GM21526 (cell line): ENCODE measurements around the gene TRAK1.

ENCODE experiments used
- ATAC-seq: cut with Tn5 transposase; IDR thresholded peaks from one replicate; pipeline ENCODE4 v1.9.1; 2021; ENCODE audit warnings: moderate library complexity; ENCODE audit not compliant: unreplicated experiment, low FRiP score

The TRAK1 gene

DNA sequence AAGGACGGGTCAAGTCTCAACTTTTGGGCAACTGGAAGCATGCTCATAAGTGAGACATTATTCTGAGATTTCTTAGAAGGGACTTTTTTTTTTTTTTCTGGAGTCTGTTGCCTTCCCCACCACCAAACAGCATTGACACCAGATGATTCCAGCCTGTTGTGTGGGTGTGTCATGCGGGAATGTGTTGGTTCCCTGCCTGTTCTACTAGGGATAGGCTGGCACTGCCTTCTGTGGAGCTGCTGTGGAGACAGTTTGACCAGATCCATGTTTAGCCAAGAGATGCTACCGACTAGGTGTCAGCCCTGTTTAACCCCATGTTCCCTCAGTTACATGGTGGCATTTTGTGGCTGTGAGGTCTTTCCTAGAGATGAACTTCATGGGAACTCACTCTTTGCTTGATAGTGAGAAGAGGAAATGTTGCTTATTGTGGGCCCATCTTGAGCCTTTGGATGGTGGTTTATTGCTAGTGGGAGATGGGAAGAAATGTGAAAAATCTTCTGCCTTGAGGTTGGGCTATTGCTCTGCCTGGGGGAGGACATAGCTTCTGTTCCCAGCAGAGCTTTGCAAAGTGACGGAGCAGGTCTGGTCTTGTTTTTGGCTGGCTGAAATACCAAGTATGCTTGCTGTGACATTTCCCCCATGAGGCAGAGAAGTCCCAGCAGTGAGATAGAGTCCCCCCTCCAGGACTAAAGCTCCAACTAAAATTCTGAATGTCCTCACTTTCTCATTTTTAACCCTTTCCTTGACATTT lies 31.3 kb downstream of the TRAK1 start:
- ATAC-seq: no peak

DNA sequence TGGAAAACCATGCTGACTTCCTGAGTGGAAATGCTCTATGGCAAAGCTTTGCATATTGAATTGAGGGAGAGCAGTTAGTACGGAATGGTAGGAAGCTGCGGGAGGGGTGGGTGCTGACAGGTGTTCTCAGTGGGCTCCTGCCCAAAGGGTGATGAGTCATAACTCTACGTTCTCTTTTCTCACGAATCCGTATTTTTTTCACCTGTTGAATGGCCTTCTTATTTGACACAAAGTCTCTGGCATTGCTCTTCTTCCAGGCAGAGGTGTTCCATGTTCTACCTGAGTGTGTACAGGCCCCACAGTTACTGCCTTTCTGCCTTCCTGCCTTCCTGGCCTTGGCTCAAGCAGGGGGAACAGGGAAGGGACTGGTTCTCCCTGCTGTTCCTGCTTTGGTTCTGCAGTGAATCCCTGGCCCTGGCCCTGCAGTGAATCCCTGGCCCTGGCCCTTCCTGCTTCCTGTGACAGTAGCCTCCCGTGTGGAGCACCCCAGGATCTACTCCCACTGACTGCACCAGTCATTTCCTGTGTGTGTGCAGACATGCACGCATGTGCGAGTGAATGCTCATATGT lies 31.9 kb downstream of the TRAK1 start:
- ATAC-seq: no peak

DNA sequence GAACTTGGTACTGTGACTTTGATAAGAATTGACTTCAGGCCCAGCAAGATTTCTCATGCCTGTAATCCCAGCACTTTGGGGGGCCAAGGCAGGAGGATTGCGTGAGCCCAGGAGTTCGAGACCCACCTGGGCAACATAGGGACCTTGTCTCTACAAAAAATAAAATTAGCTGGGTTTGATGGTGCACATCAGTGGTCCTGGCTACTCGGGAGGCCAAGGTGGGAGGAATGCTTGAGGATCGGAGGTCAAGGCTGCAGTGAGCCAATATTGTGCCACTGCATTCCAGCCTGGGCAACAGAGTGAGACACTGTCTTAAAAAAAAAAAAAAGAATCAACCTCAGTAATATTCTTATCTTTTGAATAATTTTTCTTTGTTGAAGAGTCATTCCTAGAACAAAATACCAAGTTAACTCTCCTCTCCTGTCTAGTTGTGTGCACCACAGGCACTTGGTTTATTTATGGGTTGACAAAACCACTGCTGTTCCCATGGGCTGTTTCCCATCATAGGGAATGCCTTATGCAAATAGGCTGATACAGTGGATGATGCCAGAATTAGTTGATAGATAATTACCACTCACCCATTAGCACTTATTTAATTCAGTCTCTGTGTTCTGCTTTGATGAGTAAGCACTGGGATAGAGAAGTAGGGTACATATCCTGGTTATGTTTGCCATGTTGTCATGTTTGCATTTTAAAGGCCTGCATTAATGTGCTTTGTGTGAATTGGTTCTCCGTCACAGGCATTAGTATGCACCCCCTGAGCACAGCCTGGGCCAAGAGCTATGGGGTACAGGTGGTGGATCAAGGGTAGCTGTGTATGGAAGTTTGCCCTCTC lies 32.9 kb downstream of the TRAK1 start:
- no peak for ATAC-seq

DNA sequence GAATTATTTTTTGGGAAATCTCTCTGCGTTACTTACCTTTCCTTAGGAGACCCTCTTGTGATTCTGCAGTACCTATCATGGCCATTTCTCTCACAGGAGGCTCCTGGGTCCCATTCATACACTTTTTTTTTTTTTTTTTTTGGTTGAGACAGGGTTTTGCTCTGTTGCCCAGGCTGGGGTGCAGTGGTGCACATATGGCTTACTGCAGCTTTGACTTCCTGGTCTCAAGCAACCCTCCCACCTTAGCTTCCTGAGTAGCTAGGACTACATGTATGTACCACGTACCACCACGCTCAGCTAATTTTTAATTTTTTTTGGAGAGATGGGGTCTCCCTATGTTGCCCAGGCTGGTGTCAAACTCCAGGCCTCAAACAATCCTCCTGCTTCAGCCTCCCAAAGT lies 36.1 kb downstream of the TRAK1 start:
- ATAC-seq: no peak

DNA sequence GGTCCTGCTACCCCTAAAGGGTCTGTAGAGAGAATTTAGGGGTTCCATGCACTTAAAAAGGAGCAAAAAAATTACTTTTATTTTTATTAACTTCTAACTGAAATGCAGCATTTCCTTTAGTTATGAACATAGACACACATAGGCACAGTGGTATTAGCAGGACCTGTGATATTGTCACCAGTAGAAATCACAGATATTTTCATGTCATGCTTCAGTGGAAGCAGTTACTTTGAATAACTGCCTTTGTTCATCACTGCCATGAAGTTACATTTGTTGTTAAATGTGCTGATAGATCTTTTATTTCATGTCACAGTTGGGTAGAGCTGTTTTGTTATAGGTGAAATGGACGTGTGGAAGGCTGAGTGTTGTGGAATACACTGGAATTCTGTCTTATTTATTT lies 37.4 kb downstream of the TRAK1 start:
- ATAC-seq: no peak

DNA sequence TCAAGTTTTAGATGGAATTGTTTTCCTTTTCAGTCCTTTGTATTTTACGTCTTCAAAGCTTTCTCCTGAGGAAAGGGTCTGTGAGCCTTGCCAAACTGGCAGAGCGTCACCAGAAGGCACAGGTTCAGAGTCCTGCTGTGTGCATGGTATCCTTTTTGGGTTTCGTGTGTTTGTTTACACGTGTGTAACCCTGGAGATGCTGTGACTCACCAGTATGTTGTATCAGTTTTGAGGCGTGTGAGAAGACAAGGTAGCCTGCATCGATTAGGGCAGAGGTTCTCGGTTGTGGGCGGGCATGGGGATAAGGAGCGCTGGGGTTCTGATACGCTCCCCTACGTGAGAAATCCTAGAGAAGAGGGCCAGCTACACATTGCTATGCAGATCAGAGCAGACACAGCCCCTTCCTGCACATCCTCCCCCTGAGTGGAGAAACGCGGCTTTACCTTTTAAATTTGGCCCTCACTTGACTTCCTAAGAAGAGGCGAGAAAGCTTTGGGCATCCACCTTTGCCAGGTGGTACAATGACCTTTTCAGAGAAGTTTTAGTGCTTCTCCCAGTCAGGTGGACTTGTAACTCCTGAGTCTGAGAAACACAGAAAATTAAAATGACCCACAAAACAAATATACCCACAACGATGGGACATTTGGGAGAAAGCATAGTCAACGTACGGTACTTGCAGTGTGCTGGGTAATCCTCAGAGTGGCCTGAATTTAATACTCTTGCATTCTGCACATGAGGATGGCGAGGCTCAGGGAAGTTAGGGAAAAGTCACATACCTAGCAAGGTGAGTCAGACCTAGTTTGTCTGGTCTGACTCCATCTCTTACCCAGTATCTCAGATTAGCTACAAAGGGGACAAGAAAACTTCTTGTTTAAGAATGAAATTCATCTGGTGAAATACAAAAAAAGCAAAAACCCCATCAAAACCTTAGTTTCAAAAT lies 38.1 kb downstream of the TRAK1 start:
- ATAC-seq: no peak

DNA sequence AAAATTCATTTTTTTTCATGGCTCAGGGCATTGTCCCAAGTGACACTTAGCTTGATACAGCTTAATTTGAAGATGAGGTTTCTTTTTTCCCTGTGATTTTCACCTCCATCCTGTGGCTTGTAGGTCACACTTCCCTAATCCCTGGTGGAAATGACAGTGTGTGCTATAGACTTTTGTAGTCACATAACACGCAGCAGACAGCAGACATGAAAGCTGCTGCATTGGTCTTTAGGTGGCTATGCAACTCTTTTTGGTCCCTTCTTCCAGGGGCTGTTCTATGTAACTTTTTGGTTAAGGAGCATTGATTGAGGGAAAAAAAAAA lies 38.8 kb downstream of the TRAK1 start:
- no peak for ATAC-seq

DNA sequence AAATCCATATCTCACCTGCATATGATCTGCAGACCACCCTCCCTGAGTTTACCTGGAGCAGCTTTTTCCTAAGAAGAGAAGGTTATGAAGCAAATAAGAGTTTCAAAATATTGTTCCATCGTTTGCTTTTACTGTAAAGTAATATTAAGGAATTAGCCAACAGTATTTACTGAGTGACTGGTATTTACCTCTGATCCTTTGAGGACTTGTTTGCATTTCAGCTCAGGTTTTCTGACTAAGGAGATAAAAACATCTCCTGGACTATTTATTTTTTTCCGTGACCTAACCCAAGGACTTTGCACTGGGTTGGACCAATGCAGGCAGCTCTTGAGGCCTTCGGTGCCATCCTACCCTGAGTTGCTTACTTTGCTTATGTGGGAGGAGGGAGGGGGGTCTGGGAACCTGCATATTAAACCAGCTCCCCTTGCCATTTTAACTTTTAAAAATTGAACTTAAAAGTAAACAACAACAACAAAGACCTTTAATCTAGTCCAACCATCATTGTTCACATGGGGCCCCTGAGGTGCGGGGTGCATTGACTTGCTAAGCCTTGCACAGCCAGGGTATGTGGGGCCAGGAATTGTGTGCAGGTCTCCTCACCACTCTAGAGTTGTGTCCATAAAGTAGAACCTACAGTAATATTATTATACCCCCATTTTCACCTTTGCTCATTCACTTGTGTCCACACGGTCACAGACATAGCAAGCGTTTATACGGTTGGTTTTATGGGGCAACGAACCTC lies 39.3 kb downstream of the TRAK1 start:
- no peak for ATAC-seq

DNA sequence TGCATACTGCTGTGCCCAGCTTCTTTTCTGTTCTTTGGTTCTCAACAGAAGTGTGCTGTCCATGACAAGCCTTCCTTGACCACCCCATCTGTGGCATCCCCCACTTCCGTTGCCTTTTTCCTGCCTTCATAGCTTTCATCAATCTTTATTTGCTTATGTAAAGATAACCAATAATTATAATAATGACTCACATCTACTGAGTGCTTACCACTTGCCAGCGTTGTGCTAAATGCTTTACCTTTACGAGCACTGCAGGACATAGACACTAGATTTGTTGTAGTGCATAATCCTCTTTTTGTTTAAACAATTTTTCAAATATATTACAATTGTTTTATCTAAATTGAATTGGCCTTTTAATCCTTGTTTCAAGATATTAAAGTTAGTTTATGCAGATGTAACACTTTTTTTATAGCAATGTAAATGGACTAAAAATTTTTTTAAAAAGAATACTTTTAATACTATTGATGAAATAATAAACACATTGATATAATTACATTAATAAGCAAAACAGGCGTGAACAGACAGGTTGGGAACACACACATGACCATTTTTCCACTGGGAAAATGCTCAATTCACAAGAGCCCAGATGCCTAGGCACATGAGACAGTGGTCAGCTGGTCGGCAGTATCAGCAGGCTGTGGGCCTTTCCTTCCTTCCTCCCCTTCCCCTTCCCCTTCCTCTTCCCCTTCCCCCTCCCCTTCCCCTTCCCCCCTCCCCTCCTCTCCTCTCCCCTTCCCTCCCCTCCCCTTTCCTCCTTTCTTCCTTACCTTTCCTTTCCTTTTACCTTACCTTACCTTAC lies 42.5 kb downstream of the TRAK1 start:
- no peak for ATAC-seq

DNA sequence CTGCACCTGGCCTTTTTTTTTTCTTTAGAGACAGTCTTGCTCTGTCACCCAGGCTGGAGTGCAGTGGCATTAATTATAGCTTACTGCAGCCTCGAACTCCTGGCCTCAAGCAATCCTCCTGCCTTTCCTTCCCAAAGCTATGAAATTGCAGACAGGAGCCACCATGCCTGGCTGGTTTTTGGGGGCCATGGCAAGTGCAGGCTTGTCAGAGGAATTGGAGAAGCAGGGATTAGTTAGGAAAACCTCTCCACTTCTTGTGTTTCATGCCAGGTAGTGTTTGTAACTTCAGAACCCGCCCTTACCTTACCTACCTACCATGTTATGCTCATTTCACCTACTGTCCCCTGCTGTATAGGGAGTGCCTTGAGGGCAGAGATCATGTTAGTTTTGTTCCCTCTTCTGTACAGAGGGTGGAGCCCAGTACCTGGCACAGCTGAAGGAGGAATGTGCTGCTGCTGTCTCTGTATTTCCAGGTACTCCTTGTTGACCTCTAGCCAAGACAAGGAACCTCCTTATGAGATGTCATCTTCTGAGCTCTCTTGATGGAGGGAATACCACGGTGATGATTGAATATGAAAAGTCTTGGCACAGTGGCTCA lies 43.8 kb downstream of the TRAK1 start:
- ATAC-seq: no peak

DNA sequence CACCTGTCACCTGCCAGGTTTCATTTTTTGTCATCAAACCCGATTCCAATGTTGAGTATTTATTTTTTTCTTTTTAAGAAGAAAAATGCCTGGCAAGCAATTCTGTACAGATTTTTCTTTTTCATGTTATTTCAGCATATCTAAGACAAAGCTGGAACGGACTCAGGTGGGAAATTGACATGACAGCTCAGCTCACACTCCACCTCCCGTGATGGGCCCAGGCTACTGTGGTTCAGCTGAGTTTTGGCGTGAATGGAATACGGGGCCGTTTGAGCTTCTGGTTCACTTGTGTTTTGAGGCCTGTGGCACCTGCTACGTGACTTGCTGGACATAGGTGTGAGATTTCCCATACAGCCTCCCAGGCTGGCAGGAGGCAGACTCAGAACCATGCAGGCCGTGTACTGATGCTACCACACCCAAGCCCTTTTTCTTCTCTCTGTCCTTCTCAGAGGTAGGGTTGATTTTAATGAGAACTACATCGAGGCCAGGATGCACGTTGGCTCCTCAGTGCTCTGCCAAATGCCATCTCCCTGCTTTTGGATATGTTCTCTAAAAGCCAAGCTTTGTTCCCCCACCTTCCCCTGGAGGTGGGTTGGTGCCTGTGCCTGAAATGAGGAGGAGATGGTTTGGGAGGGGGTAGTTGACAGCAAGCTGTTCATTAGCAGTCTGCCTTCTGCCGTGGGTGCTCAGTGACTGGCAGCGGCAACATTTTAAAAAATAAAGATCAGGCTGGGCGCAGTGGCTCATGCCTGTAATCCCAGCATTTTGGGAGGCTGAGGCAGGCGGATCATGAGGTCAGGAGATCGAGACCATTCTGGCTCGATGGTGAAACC lies 48.7 kb downstream of the TRAK1 start:
- no peak for ATAC-seq

DNA sequence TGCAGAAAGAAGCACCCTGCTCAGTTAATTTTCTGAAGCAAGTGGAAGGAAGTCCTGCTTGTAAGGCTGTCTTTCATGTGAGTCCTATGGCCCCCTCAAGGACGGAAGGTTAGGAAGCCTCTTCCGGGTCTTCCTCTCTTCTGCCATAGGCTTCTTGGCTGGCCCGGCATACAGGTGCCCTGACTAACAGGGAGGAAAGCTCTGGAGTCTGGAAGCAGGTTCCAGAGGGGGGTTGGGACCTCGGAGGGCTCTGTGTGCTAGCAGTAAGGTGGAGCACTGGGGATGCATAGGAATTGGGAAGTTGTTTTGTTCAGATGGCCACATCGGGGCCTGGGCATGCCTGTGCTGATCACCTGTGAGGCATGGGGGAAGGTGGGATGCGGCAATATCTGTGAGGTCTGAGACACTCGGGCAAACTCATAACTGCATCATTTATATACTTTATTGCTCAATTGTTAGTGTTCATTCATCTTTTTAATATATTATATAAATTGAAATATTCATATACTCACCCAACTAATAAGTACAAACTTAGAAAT lies 49.6 kb downstream of the TRAK1 start:
- ATAC-seq: no peak

DNA sequence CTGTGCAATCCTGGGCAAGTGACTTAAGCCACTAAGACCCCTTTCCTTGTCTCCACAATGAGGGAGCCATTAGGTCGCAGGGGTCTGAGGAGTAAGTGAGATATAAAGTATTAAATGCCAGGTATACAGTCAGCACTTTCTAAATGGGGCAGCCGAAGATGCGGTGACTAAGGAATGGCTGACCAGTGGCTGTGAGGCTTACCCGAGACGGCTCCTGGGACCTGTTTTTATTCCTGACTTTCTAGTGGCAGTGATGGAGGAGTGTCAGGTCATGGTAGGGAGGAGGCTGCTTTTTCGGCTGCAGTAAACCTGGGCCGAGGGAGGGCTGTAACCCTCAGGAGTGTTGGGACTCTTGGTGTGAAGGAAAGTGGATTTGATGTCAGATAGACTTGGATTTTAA lies 52.3 kb downstream of the TRAK1 start:
- ATAC-seq: no peak

DNA sequence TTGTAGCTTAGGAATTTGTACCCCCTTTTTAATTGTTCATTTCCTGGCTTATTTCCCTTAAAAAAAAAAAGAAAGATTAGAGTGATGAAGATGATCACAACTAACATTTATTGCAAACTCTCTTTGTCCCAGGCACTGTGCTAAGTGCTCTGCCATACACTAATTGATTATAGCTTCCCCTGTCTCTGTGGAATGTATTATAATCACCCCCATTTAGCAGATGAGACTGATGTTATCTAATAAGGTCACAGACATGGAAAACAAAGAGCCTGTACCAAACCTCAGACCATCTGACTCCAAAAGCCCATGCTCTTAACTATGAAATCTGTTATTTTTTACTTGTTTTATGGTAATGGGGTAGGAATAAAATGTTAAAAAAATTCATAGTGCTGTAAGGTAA lies 53.1 kb downstream of the TRAK1 start:
- no peak for ATAC-seq

DNA sequence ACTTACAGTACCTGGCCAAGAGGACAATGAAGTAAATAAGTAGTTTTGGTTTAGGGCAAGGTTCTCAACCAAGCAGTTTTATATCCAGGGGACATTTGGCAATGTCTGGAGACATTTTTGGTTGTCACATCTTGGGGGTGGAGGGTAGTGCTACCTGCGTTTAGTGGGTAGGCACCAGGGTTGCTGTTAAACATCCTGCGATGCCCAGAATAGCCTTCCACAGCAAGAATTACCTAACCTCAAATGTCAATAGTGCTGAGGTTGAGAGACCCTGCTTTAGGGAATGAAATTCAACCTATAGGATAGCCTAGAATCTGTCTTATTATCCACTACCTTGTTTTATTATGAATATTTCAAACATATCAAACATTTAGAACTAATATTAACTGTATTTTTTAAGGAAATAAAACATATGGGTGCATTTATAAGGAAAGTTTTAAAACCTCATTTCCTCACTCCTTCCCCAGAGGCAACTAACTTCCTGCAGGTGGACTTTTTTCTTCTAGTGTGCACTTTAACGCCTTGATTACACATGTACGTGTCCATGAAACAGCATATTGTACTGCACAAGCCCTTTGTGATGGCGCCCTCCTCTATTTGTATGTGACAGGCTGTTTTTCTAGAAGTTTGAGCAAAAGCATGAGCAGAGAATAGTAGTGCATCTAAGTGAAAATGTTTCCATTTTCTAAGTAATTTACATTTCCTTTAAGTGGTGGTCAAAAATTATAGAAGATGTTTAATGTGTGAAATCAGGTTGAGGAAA lies 57.1 kb downstream of the TRAK1 start:
- ATAC-seq: no peak

DNA sequence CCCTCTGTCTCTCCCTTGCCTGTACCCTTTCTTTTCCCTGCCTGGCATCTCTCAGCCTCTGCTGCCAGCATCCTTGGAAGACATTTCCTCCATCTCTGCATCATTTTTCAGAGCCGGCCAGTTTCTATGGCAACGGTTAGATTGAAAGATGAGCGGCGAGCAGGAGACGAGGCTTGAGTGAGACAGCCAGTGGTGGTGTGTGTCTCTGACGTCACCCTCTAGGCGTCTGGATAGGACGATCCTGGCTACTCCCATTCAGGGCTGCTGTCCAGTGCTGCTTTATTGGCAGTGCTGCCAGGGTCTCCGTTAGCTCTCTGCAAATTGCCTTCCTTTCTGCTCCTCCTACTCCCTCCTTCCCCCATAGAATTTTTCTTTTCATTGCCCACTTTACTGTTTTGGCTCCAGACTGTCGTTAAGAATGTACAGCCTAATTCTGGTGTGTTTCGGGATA lies 57.9 kb downstream of the TRAK1 start:
- no peak for ATAC-seq

DNA sequence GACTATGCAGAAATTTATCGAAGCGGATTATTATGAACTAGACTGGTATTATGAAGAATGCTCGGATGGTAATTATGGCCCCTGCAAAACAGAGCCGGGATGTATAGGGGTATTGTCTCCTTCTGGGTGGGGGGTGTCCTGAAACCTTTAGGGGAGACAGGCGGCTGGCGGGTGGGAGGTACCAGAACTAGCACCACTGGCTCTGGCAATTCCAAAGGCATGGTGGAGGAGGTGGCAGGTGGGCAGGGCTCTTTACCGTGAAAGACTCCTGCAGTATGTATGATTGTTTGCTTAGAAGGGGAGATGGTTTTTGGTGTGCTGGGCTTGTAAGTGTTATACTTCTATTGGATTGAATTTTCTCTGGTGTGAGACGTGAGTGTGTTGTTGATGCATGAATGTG lies 58.4 kb downstream of the TRAK1 start:
- ATAC-seq: no peak
